ENCODE measurements around the gene ARHGEF28. TPM values are rescaled to one million over a fixed set of nuclear protein-coding genes. Genes with fewer than 3 reads are reported as not detected.

ARHGEF28 gene
- total and polyA plus RNA-seq, 2 of the 13 experiments (the other 11 are each of a cell fraction or from before 2014, with no cell fraction given) = 17.4 to 34.1 TPM

GRCh38 chr5:73796164-73797131 is 170.5 kb downstream of the ARHGEF28 start (continued):
- TF ChIP-seq, protein P1, sequence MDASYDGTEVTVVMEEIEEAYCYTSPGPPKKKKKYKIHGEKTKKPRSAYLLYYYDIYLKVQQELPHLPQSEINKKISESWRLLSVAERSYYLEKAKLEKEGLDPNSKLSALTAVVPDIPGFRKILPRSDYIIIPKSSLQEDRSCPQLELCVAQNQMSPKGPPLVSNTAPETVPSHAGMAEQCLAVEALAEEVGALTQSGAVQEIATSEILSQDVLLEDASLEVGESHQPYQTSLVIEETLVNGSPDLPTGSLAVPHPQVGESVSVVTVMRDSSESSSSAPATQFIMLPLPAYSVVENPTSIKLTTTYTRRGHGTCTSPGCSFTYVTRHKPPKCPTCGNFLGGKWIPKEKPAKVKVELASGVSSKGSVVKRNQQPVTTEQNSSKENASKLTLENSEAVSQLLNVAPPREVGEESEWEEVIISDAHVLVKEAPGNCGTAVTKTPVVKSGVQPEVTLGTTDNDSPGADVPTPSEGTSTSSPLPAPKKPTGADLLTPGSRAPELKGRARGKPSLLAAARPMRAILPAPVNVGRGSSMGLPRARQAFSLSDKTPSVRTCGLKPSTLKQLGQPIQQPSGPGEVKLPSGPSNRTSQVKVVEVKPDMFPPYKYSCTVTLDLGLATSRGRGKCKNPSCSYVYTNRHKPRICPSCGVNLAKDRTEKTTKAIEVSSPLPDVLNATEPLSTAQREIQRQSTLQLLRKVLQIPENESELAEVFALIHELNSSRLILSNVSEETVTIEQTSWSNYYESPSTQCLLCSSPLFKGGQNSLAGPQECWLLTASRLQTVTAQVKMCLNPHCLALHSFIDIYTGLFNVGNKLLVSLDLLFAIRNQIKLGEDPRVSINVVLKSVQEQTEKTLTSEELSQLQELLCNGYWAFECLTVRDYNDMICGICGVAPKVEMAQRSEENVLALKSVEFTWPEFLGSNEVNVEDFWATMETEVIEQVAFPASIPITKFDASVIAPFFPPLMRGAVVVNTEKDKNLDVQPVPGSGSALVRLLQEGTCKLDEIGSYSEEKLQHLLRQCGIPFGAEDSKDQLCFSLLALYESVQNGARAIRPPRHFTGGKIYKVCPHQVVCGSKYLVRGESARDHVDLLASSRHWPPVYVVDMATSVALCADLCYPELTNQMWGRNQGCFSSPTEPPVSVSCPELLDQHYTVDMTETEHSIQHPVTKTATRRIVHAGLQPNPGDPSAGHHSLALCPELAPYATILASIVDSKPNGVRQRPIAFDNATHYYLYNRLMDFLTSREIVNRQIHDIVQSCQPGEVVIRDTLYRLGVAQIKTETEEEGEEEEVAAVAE (CRISPR knock-in tag; IDR thresholded peaks at IDR 0.05; ENCODE audit: borderline replicate concordance) = no peak
- TF ChIP-seq HDAC2 (CRISPR knock-in tag; IDR thresholded peaks at IDR 0.05) = peak; percentile 81
- no peak for TF ChIP-seq MIER2 (CRISPR knock-in tag; IDR thresholded peaks at IDR 0.05)
- TF ChIP-seq TEAD3 (CRISPR knock-in tag; optimal IDR thresholded peaks at IDR 0.05; ENCODE audit: borderline replicate concordance) = peak; percentile 80
- TF ChIP-seq KDM4B (CRISPR knock-in tag; IDR thresholded peaks at IDR 0.05) = no peak
- 0 out of 2 replicates have a peak, but pooled peaks have one; percentile 37 for TF ChIP-seq ZBTB21 (CRISPR knock-in tag; IDR thresholded peaks at IDR 0.05)
- no peak for TF ChIP-seq ZFP91 (CRISPR knock-in tag; IDR thresholded peaks at IDR 0.05; ENCODE audit: borderline replicate concordance)
- TF ChIP-seq ZNF784 (CRISPR knock-in tag; IDR thresholded peaks at IDR 0.05; ENCODE audit: borderline replicate concordance) = no peak
- TF ChIP-seq, protein P2, sequence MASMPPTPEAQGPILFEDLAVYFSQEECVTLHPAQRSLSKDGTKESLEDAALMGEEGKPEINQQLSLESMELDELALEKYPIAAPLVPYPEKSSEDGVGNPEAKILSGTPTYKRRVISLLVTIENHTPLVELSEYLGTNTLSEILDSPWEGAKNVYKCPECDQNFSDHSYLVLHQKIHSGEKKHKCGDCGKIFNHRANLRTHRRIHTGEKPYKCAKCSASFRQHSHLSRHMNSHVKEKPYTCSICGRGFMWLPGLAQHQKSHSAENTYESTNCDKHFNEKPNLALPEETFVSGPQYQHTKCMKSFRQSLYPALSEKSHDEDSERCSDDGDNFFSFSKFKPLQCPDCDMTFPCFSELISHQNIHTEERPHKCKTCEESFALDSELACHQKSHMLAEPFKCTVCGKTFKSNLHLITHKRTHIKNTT (CRISPR knock-in tag; IDR thresholded peaks at IDR 0.05) = no peak
- no peak for TF ChIP-seq MIXL1 (CRISPR knock-in tag; IDR thresholded peaks at IDR 0.05)
- TF ChIP-seq ZNF317 (CRISPR knock-in tag; IDR thresholded peaks at IDR 0.05) = no peak
- TF ChIP-seq PHB2 (IDR thresholded peaks at IDR 0.05; ENCODE audit: partially characterized antibody) = no peak
- no peak for TF ChIP-seq NFIB (CRISPR knock-in tag; IDR thresholded peaks at IDR 0.05; ENCODE audit: borderline replicate concordance)
- TF ChIP-seq ZNF713 (CRISPR knock-in tag; IDR thresholded peaks at IDR 0.05) = no peak
- TF ChIP-seq ZNF460 (CRISPR knock-in tag; IDR thresholded peaks at IDR 0.05; ENCODE audit: borderline replicate concordance) = no peak
- no peak for TF ChIP-seq DNMT3B (CRISPR knock-in tag; conservative IDR thresholded peaks at IDR 0.05)
- TF ChIP-seq SOX5 (CRISPR knock-in tag; IDR thresholded peaks at IDR 0.05; ENCODE audit: borderline replicate concordance) = peak; percentile 27; the same call in 1 of the 2 replicates
- TF ChIP-seq ZNF512 (CRISPR knock-in tag; IDR thresholded peaks at IDR 0.05) = no peak
- no peak for TF ChIP-seq AKAP8 (CRISPR knock-in tag; IDR thresholded peaks at IDR 0.05)
- peak; percentile 41; the same call in 1 of the 2 replicates for TF ChIP-seq NFIC (IDR thresholded peaks at IDR 0.05; ENCODE audit: low read length)
- peak; percentile 69 for TF ChIP-seq FOXA3 (CRISPR knock-in tag; IDR thresholded peaks at IDR 0.05)
